Adipose tissue (tissue), 3 donors: ENCODE measurements around the gene GATB. TPM values are rescaled to one million over a fixed set of nuclear protein-coding genes. Genes with fewer than 3 reads are reported as not detected.

Source experiments
- H3K27ac ChIP-seq: one replicate; pipeline ENCODE4 v1.5.1; 2013; ENCODE audit warnings: low read depth, low read length
- WGBS, 3 donors: extraction: QIAGEN DNeasy Blood & Tissue Kit; methylation state at CpG; one replicate each; pipeline ENCODE4 v1.1.7; 2013; 5-methylcytosine and 5-hydroxymethylcytosine counted together
- polyA plus RNA-seq, 3 donors: library from polyadenylated mRNA; stranded (reverse); fragments of 200-250 nt; gene quantifications; one replicate each; pipeline ENCODE4 v1.2.3, GENCODE V29; 2013
- donor health status: healthy with polysubstance abuse.
- donor health status: Bipolar disorder and iron deficiency.
- donor health status: healthy.

The GATB gene
- polyA plus RNA-seq, 3 donors: 5.3 to 18.6 (median 17.9) TPM

DNA sequence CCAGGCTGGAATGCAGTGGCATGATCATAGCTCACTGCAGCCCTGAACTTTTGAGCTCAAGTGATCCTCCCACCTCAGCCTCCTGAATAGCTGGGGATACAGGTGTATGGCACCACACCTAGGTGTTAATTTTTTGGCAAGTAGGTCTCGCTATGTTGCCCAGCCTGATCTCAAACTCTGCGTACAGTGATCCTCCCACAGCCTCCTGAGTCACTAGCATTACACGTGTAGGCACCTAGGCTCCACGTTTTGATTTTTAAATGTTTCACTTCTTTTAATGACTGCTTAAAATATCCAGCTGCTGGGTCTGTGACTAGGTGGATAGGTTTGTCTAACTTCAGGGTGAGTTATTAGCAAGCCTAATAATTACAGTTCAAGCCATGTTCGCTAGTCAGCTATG, 44.5 kb downstream of the GATB start:
- H3K27ac ChIP-seq: no peak overlapping the region
- 90 to 93% (median 91%) methylated on average over 5 of the region's 5 CpGs for WGBS, 3 donors

DNA sequence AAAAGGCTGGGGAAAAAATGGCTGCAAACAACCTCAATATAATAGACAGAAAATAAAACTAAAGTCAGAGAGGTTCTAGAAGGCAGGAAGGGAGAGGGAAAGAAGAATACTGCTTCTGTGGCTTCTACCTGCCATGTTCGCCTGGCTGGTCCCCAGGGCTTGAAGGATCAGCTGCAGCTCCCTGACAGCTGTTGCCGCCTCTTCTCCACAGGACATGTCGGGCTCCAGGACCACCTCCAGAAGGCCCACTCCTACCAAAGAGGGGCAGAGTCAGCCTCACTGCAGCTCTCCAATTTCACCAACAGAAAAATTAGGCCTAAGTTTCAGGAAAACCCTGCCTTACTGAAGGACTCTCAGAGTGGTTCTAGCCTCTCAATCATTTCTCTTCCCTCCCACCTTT, 44.9 kb downstream of the GATB start:
- 92 to 96% (median 95%) methylated on average over 3 of the region's 3 CpGs for WGBS, 3 donors
- no peak overlapping the region for H3K27ac ChIP-seq

DNA sequence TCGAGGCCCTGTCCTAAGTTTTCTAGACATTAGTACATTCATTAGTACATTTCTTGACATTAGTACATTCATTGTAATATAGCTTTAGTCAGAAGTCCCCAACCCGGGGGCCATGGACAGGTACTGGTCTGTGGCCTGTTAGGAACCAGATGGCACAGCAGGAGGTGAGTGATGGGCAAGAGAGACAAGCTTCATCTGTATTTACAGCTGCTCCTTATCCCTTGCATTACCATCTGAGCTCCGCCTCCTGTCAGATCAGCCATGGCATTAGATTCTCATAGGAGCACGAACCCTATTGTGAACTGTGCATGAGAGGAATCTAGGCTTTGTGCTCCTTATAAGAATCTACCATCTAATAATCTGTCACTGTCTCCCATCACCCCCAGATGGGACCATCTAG, 48.0 kb downstream of the GATB start:
- 91 to 95% (median 94%) methylated on average over 4 of the region's 4 CpGs for WGBS, 3 donors
- H3K27ac ChIP-seq: no peak overlapping the region

DNA sequence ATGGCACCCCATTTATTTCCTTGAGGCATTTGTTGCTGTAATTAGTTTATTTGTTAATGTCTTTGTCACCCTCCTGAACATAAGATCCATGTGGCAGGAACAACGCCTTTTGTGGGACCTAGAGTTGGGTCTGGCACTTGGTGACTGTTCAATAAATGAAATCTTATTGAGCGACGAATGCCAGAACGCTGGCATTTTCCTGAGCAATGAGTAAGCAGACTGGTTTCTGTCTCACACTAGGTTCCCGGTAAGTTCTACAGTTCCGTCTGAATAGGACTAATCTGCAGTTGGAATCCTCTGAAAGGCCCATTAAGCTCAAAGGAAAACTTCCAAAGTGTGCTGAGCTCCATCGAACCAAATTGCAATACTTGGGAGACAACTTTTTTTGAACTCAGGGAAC, 49.2 kb downstream of the GATB start:
- 94 to 97% (median 95%) methylated on average over 7 of the region's 7 CpGs for WGBS, 3 donors
- H3K27ac ChIP-seq: no peak overlapping the region

DNA sequence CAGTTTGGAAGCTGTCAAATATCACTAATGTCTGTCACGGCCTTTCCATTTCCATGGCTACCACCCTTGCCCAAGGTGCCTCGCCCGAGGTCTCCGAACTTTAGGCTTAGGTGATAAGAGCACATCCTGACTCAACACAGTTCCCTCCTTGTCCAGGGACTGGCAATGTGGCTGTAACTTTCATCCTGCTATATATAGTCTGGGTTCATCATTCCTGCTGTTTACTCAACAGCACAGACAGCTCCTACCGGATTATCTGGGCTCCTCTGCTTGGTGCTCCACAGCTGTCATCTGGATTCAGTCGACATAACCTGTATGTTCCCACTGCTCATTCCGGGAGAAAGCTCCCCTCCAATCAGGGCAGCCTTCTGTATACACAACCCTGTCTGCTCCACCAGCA, 51.2 kb downstream of the GATB start:
- 94 to 96% (median 94%) methylated on average over 7 of the region's 7 CpGs for whole genome bisulfite sequencing, 3 donors
- no peak overlapping the region for H3K27ac ChIP-seq

DNA sequence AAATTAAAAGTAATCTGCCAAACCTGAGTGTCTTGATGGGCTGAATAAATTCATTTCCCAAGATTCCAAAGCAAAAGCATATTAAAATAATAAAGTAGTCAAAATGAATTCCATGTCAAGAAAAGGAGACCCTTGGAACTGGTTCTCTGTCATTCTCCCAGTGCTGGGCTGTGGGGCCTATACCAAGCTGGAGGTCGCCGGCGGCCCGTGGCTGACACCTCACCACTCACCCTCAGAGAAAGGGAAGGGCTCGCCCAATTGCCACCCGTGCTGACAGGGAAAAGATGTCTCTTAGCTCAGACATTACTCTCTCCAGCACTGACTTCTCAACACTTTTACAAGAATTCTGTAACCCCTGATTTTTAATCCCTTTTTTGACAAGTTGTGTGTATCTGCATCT, 51.7 kb downstream of the GATB start:
- WGBS, 3 donors: 84 to 91% (median 88%) methylated on average over 6 of the region's 6 CpGs
- H3K27ac ChIP-seq: no peak overlapping the region

DNA sequence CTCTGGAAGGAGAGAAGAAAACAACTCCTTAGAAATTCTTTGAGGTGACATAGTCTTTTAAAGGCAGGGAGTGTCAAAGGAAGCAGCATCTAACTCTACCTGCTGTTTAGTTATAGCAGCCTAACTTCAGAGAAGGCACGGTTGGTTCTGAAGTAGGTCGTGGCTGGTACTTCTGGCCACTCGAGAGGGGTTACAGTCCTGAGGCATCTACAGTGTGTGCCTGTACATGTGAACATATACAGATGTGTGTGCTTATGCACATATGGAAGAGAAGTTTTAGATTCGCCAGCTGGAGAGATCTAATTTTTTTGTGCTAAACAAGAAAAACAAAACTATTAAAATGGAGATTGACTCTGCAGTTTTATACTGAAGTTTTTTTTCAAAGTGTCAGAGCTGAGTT, 52.7 kb downstream of the GATB start:
- H3K27ac ChIP-seq: no peak overlapping the region
- WGBS, 3 donors: 86 to 93% (median 91%) methylated on average over 4 of the region's 4 CpGs

DNA sequence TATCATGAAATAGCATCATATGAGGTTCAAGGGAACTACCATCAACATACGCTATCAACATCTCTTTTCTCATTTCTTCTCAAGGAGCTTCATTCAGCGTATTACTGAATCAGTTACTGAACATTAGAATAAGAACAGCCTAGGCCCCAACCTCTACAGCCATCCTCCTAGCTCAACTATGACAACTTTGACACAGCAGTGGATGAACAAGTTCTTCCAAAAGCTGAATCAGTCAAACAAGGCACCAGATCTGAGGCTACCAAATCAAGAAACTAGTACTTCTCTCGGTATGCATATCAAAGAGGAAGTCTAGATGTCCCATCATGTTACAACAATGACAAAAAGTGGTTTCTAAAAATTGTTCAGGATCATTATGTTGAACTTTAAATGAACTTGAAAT, 57.4 kb downstream of the GATB start:
- 93 to 94% (median 93%) methylated on average over 3 of the region's 3 CpGs for WGBS, 3 donors
- no peak overlapping the region for H3K27ac ChIP-seq

DNA sequence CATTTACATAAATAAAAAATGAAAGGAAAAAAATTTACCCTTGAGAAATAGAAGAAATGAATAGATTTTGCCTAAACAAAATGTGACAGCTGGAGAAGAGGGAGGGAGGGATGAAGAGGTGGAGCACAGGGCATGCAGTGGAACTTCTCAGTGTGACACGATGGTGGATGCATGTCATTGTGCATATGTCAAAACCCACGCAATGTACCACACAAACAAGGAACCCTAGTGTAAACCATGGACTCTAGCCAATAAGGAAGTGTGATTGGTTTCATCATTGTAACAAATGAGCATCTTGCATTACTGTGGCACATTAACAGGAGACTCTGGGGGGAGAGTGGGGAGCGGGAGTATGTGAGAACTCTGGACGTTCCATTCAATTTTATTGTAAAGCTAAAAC, 58.6 kb downstream of the GATB start:
- 57 to 82% (median 63%) methylated on average over 4 of the region's 4 CpGs for WGBS, 3 donors
- no peak overlapping the region for H3K27ac ChIP-seq

DNA sequence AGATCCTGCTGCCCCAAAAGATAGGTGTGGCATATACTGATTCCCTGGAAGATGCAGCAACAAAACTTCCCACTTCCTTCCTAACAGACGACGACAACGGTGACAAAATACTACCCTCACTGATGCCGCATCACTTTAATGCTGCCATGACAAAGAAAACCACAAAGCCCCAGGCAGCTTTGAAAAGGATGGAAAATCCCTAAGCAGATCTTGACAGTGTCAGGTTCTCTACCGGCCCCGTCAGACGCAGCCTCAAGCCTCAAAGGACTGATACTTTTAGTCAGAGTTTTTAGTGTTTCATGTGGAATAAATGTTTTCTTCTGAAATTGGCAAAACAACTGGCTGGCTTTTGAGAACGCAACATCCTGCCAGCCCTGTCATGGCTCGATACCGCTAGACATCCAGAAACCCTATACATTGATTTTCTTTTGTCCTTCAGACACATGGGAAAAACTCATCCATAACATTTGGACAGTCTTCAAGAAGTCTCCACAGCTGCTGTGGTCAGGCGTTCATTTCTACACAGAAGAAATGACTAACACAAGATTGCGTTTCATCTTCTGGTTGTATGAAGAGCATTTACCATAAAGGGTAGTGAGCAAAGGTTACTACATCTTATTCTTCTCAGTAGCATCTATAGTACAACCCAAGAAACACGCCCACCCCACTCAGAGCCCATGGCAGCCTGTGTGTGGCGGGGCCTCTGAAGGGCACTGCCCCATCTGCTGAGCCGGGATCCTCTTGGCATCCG, 60.1 kb downstream of the GATB start:
- 91 to 95% (median 93%) methylated on average over 16 of the region's 16 CpGs for WGBS, 3 donors
- H3K27ac ChIP-seq: no peak overlapping the region

DNA sequence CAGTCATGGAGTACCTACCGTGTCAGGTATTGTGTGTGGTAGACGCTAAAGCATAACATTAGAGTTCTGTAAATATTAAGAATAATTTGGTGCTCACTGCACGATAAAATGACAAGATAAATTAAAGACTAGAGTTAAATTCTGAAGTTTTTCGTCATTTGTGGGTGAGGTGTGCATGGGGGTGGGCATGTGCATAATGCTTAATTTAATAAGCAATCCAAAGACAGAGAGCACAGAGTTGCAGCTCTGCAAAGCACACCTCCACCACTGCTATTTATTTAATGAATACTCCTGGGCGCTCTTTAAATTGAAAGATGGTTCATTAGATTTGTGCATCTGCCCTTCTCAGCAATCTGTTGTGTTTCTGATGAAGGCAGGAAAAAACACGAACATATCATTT, 62.6 kb downstream of the GATB start:
- no peak overlapping the region for H3K27ac ChIP-seq
- 96 to 98% (median 97%) methylated on average over 6 of the region's 6 CpGs for WGBS, 3 donors

DNA sequence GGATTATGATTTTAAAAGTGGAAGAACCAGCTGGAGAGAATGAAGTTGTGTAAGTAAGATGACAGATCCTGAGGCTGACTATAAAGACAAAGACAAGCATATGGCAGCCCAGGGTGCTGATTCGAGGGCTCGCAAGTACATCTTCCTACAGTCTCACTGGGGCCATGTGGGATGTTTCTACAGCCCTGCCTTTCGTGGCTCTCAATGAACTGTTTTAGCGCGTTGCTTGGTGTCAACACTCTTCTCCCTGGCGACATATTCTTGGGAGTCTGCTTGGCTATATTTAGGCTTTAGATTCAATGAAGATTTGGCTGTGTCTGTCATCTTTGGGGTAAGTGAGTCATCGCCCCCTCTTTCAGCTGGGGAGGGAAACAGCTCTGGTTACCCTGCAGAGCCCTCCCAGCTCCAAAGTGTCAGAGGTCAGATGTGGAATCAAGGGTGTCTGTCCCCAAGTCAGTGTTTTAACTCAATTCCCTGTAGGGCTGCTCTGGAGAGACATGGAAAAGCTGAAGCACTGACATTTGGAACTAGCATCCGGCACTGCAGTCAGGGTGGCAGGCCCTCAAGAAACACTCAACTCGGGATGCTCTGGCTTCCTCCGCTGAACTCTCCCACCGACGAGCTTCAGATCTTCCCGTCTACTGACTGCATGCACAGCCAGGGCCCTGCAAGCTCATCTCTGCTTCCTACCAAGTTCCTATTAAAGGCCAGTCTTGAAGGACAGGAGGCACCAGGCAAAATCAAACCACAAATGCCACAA, 65.7 kb downstream of the GATB start:
- 90 to 91% (median 90%) methylated on average over 13 of the region's 13 CpGs for WGBS, 3 donors
- no peak overlapping the region for H3K27ac ChIP-seq

DNA sequence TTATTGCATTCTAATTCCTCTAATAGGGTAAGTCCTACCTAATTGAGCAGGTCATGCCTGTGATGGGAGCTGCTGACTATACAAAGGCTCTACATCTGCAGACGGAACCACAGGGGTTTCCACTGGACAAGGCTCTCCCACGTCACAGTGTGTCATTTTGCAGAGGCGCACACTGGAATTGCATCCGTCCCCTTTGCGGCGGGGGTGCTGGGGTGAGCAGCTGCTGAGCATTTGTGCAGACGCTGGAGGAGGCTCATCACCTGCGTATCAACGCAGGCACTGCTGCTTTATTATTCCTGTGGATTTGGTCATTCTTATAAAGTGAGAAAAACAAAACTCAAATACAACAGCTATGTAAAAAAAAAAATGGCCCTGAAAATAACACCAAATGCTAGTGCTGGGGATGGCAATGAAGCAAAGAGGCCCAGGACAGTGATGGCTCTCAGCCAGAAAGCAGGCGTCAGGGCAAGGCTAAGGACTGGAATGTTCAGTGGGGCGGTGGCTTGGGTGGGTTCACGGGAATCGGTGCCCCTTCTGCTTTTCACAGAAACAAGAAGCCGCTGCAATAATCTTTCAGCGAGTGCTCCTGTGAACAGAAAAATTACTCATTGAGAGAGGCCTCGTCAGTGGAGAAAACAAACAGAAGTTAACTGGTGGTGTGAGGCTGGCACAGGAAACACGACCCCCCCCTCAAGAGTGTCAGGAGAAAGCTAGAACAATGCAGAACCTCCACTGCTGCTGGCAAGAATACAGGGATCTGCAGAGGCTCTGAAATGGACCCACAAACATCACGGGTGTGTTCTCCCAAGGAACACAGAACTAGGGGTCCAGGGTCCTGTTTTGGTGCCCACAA, 67.8 kb downstream of the GATB start:
- H3K27ac ChIP-seq: no peak overlapping the region
- WGBS, 3 donors: 84 to 87% (median 85%) methylated on average over 18 of the region's 18 CpGs

DNA sequence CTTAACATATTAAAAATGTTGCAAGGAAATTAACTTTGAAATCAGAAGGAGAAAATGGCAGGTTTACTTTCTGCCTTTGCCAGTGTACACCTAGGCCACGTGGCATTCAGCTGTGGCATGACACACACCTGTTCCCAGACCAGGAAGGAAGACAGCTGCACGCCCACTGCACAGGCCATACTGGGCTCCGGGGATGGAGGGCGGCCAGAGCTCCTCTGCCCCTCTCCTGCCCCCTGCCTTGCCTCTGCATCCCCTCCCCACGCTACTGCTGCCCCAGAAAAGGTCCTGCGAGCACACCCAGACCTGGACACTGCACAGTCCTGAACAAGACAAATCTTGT, 68.4 kb downstream of the GATB start:
- H3K27ac ChIP-seq: no peak overlapping the region
- WGBS, 3 donors: 82 to 91% (median 88%) methylated on average over 6 of the region's 6 CpGs

DNA sequence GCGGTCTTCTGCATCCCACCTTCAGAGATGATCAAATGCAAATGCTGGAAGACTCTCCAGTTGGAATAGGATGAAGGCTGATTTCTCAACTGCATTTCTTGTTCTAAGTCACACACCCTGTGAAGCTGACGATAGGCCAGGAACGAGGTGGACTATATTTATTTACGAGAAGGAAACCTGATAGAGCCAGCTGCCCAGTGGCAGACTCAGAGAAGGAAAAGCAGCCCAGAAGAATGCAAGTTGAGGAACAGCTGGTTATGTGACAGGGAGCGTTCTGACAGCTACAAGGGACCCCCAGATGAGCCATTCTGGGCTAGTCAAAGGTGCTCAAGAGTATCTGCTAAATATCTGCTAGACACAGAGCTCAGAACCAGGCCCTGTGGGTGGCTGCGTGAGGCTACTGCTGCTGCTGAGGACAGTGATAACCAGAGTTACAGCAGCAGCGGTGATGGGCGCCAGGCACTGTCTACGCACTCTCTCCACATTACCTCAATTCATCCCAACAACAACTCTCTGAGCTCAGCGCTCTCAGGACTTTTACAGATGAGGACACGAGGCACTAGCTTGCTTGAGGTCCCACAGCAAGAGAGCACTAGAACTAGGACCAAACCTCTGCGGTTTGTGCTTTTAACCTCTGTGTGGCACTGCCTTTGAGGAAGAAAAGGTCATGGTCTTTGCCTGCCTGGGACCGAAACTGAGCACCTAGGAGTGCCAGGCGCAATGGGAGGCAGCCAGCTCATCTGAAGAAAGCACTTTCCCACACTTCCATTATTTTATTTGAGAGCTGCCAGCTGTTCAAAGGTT, 69.0 kb downstream of the GATB start:
- no peak overlapping the region for H3K27ac ChIP-seq
- WGBS, 3 donors: 88 to 90% (median 89%) methylated on average over 14 of the region's 14 CpGs

DNA sequence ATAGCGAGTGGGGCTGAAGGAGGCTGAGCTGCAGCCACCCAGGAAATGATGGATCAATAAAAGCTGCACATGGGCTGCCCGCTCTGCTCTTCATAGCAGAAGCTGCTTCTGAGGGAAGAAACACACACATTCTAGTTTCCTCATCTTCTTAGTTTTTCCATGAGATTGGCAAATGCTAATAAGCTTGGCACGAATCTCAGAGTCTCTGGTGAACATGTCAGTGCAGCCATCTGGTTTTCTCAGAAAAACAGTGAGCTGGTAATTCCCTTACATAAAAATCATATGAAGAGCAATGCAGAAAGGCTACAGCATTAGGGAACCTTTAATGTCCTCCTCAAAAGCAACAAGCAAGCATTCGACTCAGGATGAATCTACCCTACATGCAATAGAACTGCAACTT, 69.9 kb downstream of the GATB start:
- H3K27ac ChIP-seq: no peak overlapping the region
- 64 to 72% (median 68%) methylated on average over 4 of the region's 4 CpGs for WGBS, 3 donors

DNA sequence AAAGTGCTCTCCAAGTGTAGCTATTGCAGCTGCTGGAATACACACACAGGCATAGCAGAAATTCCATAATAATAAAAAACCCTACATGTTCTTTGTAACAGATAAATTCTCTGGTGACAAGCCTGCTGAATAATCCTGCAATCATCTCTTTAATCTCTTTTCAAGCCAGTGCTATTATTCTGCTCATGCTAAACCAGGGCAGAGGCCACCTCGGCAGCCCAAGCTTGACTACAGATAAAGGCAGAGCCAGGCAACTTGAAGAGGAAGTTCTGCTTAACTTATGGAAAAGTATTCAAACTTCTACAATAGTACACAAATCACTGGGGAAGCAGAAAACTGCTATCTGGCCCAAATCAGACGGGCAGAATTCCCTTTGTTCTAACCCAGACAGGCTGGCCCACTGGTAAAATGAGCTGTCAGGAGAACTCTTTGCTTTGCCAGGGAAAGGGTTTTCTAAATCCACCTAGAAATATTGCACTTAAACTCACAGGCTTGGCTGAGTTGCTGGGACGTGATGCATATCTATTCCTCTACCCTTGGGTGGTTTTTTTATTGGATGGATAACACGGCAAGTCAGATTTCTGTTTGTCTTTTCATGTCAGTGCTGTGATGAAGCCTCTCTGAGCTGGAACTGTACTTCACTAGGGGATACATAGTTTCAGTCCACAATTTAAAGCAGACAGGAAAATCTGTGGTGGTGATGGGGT, 70.5 kb downstream of the GATB start:
- 48 to 65% (median 54%) methylated on average over 4 of the region's 4 CpGs for WGBS, 3 donors
- H3K27ac ChIP-seq: no peak overlapping the region
